Stimulated activated CD4-positive, alpha-beta T cell treated with anti-CD3 and anti-CD28 coated beads, Interleukin-15, amount 100 ng/mL, for 1 hour (primary cell): Measurements from ENCODE around the gene PKHD1.
"Not testable (repeated sequence)": the region's sequence is repeated elsewhere in the genome, so short reads cannot be mapped to it uniquely, and the experiment has no call there.

Experiments
- DNase-seq, 2 donors: peaks; one replicate each; pipeline ENCODE4 v3.0.0-alpha.2; 2020; ENCODE audit warnings: low read depth in 1 of 2, low spot score in 1 of 2

Gene PKHD1

GRCh38 chr6:51996296-51996947 is 91.0 kb downstream of the PKHD1 start:
- no peak for DNase-seq

- DNase-seq, result no peak
These were observed 92.1 kb downstream of the PKHD1 start for GRCh38 chr6:51995214-51995755.

- DNase-seq, result no peak
These were observed 94.5 kb downstream of the PKHD1 start for GRCh38 chr6:51992876-51993275.

GRCh38 chr6:51989789-51990188 is 97.6 kb downstream of the PKHD1 start:
- DNase-seq, result no peak

- DNase-seq, result no peak
These were observed 100.5 kb downstream of the PKHD1 start for GRCh38 chr6:51986864-51987263.

- no peak for DNase-seq
These were observed 103.8 kb downstream of the PKHD1 start for GRCh38 chr6:51983564-51983963.

GRCh38 chr6:51982695-51983094 is 104.7 kb downstream of the PKHD1 start:
- not testable (repeated sequence) for DNase-seq

GRCh38 chr6:51976374-51976773 is 111.0 kb downstream of the PKHD1 start:
- DNase-seq, result no peak

GRCh38 chr6:51972659-51973058 is 114.8 kb downstream of the PKHD1 start:
- no peak for DNase-seq

GRCh38 chr6:51968265-51968664 is 119.1 kb downstream of the PKHD1 start:
- no peak for DNase-seq

- DNase-seq, result no peak
These were observed 122.1 kb downstream of the PKHD1 start for GRCh38 chr6:51965222-51965801.

GRCh38 chr6:51963980-51964379 is 123.4 kb downstream of the PKHD1 start:
- no peak for DNase-seq

- DNase-seq, result no peak
These were observed 125.1 kb downstream of the PKHD1 start for GRCh38 chr6:51962354-51962753.

GRCh38 chr6:51960419-51960818 is 127.0 kb downstream of the PKHD1 start:
- DNase-seq, result no peak

- DNase-seq, result no peak
These were observed 127.5 kb downstream of the PKHD1 start for GRCh38 chr6:51959744-51960383.

GRCh38 chr6:51954681-51955080 is 132.7 kb downstream of the PKHD1 start:
- no peak for DNase-seq

- no peak for DNase-seq
These were observed 134.2 kb downstream of the PKHD1 start for GRCh38 chr6:51953246-51953645.

GRCh38 chr6:51951924-51952323 is 135.5 kb downstream of the PKHD1 start:
- no peak for DNase-seq

- DNase-seq, result no peak
These were observed 137.9 kb downstream of the PKHD1 start for GRCh38 chr6:51949526-51949925.

- not testable (repeated sequence) for DNase-seq
These were observed 147.7 kb downstream of the PKHD1 start for GRCh38 chr6:51939695-51940094.

- DNase-seq, result no peak
These were observed 150.7 kb downstream of the PKHD1 start for GRCh38 chr6:51936531-51937290.

GRCh38 chr6:51934098-51934497 is 153.3 kb downstream of the PKHD1 start:
- no peak for DNase-seq
